ENCODE data around the gene CAPN2.
"Not testable (repeated sequence)": the region's sequence is repeated elsewhere in the genome, so short reads cannot be mapped to it uniquely, and the experiment has no call there.

Gene CAPN2

DNA sequence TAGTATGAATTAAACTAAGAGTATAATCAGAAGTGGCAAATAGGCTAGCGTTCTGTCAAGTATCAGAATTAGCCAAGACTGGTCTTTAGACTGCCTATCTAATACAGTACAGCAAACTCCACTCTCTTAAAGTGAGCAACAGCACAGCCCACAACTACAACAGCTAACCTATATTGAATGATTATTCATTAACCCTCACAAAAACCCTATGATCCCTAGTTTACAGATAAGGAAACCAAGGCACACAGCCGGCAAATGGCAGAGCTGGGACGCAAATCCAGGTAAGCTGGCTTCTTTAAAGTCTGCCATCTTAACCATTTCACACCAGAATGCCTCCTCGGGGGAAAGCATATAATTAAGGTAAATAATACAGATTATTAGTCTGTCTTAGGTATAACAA is 81.4 kb downstream of the CAPN2 start:
- H3K4me1 Mint-ChIP-seq, result no peaks in the 10 kb centered on the region
- H3K36me3 Mint-ChIP-seq, result peaks cover 40% of the 10 kb centered on the region
- H3K4me3 Mint-ChIP-seq, result no peak overlapping the region
- ATAC-seq, result no peak
- H3K9me3 Mint-ChIP-seq, result no peaks in the 10 kb centered on the region
- H3K27me3 Mint-ChIP-seq, result no peaks in the 10 kb centered on the region
- no peak overlapping the region for H3K27ac Mint-ChIP-seq

DNA sequence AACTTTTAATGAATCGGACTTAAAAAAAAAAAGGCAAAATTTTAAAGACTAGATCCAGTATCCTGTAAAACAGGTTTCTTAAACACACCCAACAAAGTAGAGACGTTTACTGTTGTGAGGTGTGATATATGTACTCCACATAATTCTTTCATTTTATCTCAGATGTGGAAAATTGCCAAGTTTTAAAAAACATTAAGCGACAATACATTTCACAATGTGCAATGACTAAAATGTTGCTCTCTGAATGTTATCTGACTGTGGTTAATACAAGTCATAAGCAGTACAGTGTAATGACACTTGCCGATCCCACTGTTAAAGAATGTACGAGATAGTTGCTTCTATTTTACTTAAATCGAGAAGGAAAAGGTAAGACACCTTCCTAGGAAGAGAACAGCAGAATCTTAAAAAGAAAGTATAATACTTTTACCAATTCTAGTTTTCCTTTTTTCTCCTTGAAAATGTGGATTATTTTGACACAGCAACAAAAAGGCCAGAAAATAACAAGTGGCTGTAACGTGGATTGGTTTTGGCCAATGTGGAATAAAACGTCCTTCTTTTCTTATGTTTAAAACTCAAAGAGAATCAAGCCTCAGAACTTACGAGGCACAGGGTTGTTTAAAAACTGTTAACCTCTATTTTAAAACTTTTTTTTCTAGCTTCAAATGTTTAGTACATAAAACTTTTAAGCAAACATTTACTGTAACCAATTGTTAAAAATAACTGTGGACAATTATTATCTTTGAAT is 82.0 kb downstream of the CAPN2 start:
- no peaks in the 10 kb centered on the region for H3K9me3 Mint-ChIP-seq
- no peaks in the 10 kb centered on the region for H3K27me3 Mint-ChIP-seq
- H3K4me1 Mint-ChIP-seq, result no peaks in the 10 kb centered on the region
- peaks cover 40% of the 10 kb centered on the region for H3K36me3 Mint-ChIP-seq
- H3K4me3 Mint-ChIP-seq, result no peak overlapping the region
- no peak overlapping the region for H3K27ac Mint-ChIP-seq
- ATAC-seq, result no peak

DNA sequence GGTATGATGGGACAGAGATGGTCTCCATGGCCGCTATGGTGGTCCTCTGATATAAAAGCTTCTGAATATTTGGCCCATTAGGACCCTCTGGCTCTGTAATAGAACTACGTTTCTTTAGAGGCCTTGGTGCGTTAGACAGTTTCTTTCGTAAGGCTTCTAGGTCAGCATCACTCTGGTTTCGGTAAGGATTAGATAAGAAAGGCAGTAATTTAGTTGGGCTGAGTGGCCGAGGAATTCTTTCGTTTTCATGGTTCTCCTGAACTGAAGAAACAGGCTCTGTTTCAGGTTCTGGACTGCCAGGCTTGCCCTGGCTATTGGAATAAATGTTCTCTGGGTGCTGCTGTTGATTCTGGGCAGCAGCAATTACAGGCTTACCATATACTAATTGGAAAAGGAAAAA is 83.9 kb downstream of the CAPN2 start:
- Mint-ChIP-seq H3K36me3 (peaks cover 57% of the 10 kb centered on the region), H3K27ac (no peak overlapping the region), H3K4me3 (no peak overlapping the region), H3K4me1 (no peaks in the 10 kb centered on the region), H3K9me3 (no peaks in the 10 kb centered on the region), H3K27me3 (no peaks in the 10 kb centered on the region)
- no peak for ATAC-seq

DNA sequence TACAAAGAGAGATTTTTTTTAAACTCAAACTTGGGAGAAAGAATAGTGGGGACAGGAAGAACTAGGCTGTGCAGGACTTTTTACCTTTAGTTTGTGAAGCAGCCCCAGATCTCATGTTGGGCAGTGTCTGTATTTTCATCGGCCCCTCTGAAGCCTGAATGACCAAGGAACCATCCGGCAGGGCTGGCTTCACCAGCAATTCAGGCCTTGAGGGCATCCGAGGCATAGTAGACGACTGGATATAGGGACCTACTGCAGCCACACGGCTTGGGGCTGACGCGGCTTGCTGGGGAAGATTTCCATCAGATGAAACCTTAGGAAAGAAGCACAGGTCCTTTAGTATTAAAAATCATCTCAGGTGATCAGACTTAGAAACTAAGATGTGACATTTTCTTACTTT is 89.7 kb downstream of the CAPN2 start:
- Mint-ChIP-seq H3K4me3 (no peak overlapping the region), H3K9me3 (no peaks in the 10 kb centered on the region), H3K27me3 (no peaks in the 10 kb centered on the region), H3K36me3 (peaks cover 78% of the 10 kb centered on the region), H3K27ac (no peak overlapping the region), H3K4me1 (no peaks in the 10 kb centered on the region)
- no peak for ATAC-seq

DNA sequence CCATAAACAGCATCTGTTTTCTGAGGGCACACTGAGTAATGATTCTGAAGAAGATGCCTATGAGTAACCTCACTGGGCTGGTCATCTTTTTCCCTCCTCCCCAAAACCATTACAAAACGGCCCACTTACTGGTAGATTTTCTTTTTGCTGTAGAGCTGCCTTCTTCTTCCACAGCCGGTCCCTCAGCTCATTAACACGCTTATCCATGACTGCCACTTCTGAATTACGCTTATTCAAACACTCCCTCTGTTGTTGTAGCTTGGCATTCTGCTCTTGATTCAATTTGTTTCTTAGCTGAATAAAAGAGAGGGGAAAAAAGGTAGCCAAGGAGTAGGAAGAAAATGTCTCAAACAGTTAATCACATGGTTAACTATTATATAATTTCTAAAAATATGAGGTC is 90.3 kb downstream of the CAPN2 start:
- no peak overlapping the region for H3K4me3 Mint-ChIP-seq
- H3K27me3 Mint-ChIP-seq, result no peaks in the 10 kb centered on the region
- no peak for ATAC-seq
- H3K9me3 Mint-ChIP-seq, result no peaks in the 10 kb centered on the region
- H3K36me3 Mint-ChIP-seq, result peaks cover 82% of the 10 kb centered on the region
- no peak overlapping the region for H3K27ac Mint-ChIP-seq
- no peaks in the 10 kb centered on the region for H3K4me1 Mint-ChIP-seq

DNA sequence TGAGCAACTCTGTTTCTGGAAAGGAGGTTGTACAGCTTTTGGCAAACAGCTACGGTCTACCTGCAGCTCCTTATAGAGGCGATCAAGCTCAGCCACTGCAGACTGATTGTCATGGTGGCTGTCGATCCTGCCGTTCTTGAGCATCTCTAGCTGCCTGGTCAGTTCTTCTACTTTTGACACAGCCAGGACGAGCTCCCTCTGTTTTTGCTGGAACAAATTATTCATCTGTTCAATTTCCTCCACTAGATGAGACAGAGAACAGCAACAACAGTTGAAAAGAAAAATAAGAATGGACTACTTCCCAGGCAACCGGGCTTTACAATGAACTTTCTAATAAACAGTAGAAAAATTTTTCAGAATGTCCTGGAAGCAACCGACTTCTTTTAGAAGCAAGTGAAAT is 90.9 kb downstream of the CAPN2 start:
- no peak overlapping the region for H3K4me3 Mint-ChIP-seq
- no peak for ATAC-seq
- no peak overlapping the region for H3K27ac Mint-ChIP-seq
- no peaks in the 10 kb centered on the region for H3K27me3 Mint-ChIP-seq
- no peaks in the 10 kb centered on the region for H3K9me3 Mint-ChIP-seq
- H3K36me3 Mint-ChIP-seq, result peaks cover 82% of the 10 kb centered on the region
- H3K4me1 Mint-ChIP-seq, result no peaks in the 10 kb centered on the region

DNA sequence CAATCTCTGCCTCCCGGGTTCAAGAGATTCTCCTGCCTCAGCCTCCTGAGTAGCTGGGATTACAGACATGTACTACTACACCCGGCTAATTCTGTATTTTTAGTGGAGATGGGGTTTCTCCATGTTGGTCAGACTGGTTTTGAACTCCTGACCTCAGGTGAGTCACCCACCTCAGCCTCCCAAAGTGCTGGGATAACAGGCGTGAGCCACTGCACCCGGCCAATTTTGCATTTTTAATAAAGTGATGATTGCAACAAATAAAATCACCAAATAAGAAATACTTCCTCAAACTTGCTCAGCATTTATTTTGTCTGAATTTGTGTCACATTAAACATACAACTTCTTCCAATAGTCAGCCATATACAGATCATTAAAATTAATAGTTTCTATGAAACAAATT is 97.6 kb downstream of the CAPN2 start:
- not testable (repeated sequence) for H3K27ac Mint-ChIP-seq, ATAC-seq, H3K9me3 Mint-ChIP-seq, H3K4me3 Mint-ChIP-seq, H3K27me3 Mint-ChIP-seq
- peaks cover 15% of the 10 kb centered on the region for H3K4me1 Mint-ChIP-seq
- H3K36me3 Mint-ChIP-seq, result peaks cover 70% of the 10 kb centered on the region

DNA sequence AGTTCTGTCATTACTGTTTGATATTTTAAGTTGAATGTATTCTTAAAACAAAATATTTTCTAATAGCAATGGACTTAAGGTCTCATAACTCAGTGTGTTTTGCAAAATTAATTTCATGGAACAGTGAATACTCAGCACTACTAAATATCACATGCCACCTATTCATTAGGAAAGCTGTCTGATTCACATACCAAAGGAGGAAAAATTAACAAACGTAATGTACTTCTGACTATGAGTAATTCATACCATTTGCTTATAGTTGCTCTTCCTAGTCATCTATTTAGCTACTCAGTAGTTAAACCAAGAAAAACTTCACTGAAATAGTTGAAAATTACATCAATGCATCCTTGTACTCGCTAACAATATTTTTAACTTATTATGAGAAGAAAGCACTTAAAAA is 98.2 kb downstream of the CAPN2 start:
- H3K4me1 Mint-ChIP-seq, result peaks cover 21% of the 10 kb centered on the region
- peaks cover 70% of the 10 kb centered on the region for H3K36me3 Mint-ChIP-seq
- no peaks in the 10 kb centered on the region for H3K9me3 Mint-ChIP-seq
- ATAC-seq, result no peak
- no peak overlapping the region for H3K27ac Mint-ChIP-seq
- no peak overlapping the region for H3K4me3 Mint-ChIP-seq
- H3K27me3 Mint-ChIP-seq, result no peaks in the 10 kb centered on the region

DNA sequence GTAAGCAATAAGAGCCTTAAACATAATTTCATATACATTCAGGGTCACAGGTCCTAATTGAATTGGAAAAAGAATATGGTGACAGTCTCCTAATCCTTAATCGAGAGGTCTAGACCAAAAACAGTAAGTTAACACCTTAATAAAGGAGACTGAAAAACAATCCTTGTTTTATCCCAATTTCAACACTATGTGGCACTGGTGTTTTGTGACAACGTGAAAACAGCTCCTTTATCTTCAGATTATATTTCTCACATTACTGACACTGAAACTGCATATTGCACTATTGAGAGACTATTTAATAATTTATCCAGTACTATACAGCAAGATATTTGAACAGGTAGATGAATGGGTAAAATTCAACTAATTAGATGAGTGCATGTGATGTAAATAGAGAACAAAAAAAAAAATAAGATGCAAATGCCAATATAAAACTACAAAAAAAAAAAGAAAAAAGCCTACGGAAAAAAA is 99.3 kb downstream of the CAPN2 start:
- ATAC-seq, result no peak
- Mint-ChIP-seq H3K9me3 (no peaks in the 10 kb centered on the region), H3K27ac (no peak overlapping the region), H3K4me3 (no peak overlapping the region), H3K36me3 (peaks cover 67% of the 10 kb centered on the region), H3K27me3 (no peaks in the 10 kb centered on the region), H3K4me1 (peaks cover 21% of the 10 kb centered on the region)

DNA sequence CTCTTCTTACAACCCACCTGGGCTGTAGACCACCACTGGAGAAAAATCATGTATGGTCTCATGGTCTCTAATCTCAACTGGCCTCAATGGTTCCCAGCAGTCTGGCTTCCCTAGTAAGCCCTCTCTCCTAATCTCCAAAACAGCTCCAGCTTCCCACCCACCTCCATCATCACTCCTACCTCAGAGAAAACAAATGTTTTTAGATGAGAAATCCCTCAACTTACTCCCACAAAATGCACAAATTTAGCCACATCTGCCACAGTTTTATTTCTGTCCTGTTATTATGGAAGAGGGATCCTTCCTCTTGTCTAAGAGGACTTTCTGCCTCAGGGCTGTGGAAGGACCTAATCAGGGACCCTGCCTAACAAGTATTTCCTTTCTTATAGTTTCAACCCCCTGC is 101.3 kb downstream of the CAPN2 start:
- peak overlapping the region; percentile 50 for H3K27ac Mint-ChIP-seq
- peaks cover 54% of the 10 kb centered on the region for H3K36me3 Mint-ChIP-seq
- no peaks in the 10 kb centered on the region for H3K27me3 Mint-ChIP-seq
- H3K4me1 Mint-ChIP-seq, result peaks cover 21% of the 10 kb centered on the region
- no peak for ATAC-seq
- no peaks in the 10 kb centered on the region for H3K9me3 Mint-ChIP-seq
- no peak overlapping the region for H3K4me3 Mint-ChIP-seq

DNA sequence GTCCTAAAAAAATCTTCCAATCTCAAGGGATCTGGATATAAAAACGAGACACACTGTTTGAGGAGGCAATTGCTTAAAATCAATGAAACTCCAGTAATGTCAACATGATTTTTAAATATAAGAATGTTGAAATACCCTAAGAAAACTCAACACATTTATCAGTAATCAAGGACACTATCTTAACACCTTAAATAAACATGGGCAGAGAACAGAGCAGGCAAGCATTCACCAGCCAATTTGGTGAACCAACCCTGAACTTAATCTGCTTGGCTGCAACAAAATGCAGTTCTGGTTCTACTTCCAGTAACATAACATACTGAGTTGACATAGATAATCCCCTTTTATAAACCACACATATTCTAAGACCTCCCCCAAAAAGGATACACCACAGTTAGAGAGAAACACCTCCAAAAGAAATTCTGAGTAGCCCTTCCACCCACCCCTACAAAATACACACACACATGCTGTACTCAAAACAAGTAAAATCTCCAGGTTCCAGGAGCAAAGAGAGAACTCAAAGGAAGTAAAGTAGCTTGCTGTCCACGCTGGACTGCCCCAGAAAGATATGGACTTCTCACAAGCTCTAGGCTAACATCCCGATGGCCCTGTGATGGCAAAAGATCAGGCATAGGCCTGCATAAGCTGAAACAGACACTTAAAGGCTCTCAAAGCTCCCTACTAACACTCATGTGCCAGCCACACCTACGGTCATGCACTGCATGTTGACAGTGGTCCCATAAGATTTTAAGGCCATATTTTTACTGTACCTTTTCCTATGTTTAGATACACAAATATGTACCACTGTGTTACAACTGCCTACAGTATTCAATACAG is 102.9 kb downstream of the CAPN2 start:
- H3K27me3 Mint-ChIP-seq, result no peaks in the 10 kb centered on the region
- no peaks in the 10 kb centered on the region for H3K9me3 Mint-ChIP-seq
- no peak for ATAC-seq
- peaks cover 63% of the 10 kb centered on the region for H3K36me3 Mint-ChIP-seq
- peaks cover 27% of the 10 kb centered on the region for H3K4me1 Mint-ChIP-seq
- H3K27ac Mint-ChIP-seq, result peak overlapping the region; percentile 35
- no peak overlapping the region for H3K4me3 Mint-ChIP-seq

DNA sequence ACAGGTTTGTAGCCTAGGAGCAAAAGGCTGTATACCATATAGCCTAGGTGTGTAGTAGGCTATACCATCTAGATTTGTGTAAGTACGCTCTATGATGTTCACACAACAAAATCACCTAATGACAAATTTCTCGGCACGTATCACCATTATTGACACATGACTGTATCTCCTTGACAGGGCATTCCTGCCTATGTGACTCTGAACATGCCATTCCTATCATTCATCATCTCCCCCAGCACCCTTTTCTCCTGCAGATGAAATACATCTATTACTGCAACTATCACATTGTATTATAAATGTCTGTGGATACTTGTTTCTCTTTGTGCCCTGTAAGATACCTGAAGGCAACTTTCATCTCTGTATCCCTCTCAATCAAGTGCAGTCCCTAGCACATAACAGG is 103.5 kb downstream of the CAPN2 start:
- peaks cover 33% of the 10 kb centered on the region for H3K4me1 Mint-ChIP-seq
- H3K27me3 Mint-ChIP-seq, result no peaks in the 10 kb centered on the region
- H3K27ac Mint-ChIP-seq, result no peak overlapping the region
- no peak overlapping the region for H3K4me3 Mint-ChIP-seq
- no peaks in the 10 kb centered on the region for H3K9me3 Mint-ChIP-seq
- no peak for ATAC-seq
- peaks cover 63% of the 10 kb centered on the region for H3K36me3 Mint-ChIP-seq

DNA sequence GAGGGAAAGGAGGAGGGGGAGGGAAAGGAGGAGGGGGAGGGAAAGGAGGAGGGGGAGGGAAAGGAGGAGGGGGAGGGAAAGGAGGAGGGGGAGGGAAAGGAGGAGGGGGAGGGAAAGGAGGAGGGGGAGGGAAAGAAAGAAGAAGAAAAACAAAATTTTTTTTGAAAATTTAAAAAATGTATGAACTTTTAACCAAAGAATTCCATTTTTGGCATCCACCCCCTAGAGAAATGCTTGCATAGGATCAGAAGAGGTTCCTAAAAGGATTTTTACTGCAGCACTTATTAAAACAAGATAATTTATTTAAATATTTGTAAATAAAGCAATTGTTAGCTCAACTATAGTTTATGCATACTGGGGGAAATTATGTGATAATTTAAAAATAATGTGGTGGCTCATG is 104.9 kb downstream of the CAPN2 start:
- H3K36me3 Mint-ChIP-seq, result peaks cover 62% of the 10 kb centered on the region

DNA sequence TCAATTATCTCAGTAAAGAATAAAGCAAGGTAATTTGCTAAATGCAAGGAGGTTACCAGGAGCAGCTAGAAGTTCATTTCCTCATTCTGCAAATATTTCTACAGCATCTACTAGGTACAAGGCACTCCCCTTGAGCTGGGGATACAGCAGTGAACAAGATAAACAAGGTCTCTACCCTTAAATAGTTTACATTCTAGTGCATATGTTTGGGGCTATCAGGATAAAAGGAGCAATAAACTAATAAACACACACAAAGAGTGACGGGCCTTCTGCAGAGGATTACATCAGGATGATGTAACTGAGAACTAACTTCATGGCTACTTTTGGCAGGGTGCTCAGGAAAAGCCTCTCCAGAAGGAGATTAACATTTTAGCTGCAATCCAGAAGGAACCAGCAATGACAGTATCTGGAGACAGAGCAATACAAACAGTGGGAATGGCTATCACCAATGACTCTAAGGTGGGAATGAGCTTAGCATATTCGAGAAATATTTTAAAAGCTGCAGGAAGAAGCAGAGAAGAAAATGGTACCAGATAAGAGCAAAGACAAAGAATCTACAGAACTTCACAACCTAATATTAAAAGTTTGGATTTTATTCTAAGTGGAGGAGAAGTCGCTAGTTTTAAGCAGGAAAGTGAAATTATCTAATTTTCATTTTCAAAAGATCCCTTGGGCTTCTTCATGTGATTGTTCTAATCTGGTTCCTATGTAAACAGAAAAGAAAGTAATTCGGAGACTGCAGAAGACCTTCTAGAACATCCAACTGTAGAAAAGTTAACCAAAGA is 107.6 kb downstream of the CAPN2 start:
- H3K4me1 Mint-ChIP-seq, result peaks cover 56% of the 10 kb centered on the region
- peaks cover 42% of the 10 kb centered on the region for H3K36me3 Mint-ChIP-seq
- no peak for ATAC-seq
- no peaks in the 10 kb centered on the region for H3K27me3 Mint-ChIP-seq
- no peak overlapping the region for H3K27ac Mint-ChIP-seq
- no peak overlapping the region for H3K4me3 Mint-ChIP-seq
- H3K9me3 Mint-ChIP-seq, result no peaks in the 10 kb centered on the region

More for the DNA sequence above, 104.9 kb downstream of the CAPN2 start:
- peaks cover 45% of the 10 kb centered on the region for H3K4me1 Mint-ChIP-seq
- not testable (repeated sequence) for H3K27ac Mint-ChIP-seq, H3K27me3 Mint-ChIP-seq, ATAC-seq, H3K4me3 Mint-ChIP-seq, H3K9me3 Mint-ChIP-seq

DNA sequence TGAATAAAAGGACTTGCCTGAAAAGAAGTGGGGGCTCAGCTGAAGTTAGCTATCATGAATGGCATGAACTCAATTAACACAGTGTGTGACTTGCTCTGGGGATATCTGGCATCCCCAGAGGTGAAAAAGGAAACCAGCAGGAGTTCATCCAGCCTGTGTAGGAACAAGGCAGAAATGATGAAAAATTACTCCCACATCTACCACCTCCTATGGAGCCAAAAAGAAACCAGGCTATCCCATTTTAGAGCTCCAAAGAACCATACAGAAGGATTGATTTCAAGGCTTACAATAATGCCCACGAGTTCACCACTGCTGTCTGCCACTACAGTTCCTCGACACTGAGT is 108.1 kb downstream of the CAPN2 start:
- no peak for ATAC-seq
- H3K36me3 Mint-ChIP-seq, result peaks cover 37% of the 10 kb centered on the region
- no peak overlapping the region for H3K4me3 Mint-ChIP-seq
- H3K27ac Mint-ChIP-seq, result no peak overlapping the region
- H3K4me1 Mint-ChIP-seq, result peaks cover 56% of the 10 kb centered on the region
- no peaks in the 10 kb centered on the region for H3K9me3 Mint-ChIP-seq
- H3K27me3 Mint-ChIP-seq, result no peaks in the 10 kb centered on the region
